ENCODE results near the gene SOX18.
"Not testable (repeated sequence)": the region's sequence is repeated elsewhere in the genome, so short reads cannot be mapped to it uniquely, and the experiment has no call there.

Gene SOX18

DNA sequence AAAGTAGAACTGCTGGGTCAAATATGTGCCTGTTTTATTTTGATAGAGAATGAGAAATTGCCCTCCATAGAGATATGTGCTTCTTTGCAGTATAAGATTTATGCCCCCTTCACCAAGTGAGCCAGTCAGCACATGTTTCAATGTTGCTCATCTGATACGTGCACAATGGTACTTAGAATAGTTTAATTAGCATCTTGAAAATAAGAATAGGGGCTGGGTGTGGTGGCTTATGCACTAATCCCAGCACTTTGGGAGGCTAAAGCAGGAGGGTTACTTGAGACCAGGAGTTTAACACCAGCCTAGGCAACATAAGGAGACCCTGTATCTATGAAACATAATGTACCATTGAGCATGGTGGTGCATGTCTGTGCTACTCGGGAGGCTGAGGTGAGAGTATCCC lies 33.8 kb downstream of the SOX18 start:
- DNase-seq = no peak

DNA sequence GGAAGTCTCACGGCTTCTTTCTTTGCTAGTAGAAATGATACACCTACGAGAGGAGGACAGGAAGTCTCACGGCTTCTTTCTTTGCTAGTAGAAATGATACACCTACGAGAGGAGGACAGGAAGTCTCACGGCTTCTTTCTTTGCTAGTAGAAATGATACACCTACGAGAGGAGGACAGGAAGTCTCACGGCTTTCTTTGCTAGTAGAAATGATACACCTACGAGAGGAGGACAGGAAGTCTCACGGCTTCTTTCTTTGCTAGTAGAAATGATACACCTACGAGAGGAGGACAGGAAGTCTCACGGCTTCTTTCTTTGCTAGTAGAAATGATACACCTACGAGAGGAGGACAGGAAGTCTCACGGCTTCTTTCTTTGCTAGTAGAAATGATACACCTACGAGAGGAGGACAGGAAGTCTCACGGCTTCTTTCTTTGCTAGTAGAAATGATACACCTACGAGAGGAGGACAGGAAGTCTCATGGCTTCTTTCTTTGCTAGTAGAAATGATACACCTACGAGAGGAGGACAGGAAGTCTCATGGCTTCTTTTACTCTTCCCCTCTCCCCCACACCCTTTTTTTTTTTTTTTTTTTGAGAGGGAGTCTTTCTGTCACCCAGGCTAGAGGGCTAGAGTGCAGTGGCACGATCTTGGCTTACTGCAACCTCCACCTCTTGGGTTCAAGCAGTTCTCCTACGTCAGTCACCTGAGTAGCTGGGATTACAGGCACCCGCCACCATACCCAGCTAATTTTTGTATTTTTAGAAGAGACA lies 36.9 kb downstream of the SOX18 start:
- DNase-seq = not testable (repeated sequence)

DNA sequence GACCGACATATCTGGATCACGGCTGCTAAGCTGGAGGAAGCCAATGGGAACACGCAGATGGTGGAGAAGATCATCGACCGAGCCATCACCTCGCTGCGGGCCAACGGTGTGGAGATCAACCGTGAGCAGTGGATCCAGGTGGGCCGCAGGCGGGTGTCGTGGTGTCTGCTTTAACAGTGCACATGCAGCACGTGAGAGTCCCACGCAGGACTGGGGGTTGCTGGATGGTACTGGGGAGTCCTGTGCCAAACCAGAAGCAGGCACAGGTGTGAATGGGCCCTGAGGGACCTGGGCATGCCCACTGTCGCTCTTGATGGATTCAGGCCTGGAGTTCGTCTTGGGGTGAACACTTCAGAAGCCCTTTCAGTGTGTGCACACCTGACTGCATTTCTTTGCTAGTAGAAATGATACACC lies 38.1 kb downstream of the SOX18 start:
- no peak for DNase-seq

DNA sequence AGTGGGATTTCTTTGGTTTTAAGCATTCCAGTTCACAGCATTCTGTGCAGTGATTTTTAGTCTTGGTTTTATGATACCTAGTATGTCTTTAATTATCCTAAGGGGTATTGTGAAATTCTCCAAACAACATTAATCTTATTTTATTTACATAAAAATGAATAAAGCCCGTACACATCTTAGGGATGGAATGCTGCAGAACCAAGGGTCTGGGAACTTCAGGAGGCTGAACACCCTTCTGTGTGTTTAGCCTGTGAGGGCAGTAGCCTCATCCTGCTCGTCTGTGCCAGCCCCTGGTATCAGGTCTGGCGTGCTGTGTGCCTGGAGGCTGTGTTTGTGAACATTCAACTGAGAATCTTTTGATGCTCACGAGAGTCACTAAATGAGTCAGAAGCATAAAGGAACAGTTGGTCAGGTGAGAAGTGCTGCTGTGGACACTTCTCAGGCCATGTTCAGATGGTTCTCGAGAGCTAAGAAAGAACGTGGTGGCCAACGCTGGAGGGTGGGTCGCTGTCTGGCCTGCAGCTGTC lies 38.7 kb downstream of the SOX18 start:
- DNase-seq = no peak

DNA sequence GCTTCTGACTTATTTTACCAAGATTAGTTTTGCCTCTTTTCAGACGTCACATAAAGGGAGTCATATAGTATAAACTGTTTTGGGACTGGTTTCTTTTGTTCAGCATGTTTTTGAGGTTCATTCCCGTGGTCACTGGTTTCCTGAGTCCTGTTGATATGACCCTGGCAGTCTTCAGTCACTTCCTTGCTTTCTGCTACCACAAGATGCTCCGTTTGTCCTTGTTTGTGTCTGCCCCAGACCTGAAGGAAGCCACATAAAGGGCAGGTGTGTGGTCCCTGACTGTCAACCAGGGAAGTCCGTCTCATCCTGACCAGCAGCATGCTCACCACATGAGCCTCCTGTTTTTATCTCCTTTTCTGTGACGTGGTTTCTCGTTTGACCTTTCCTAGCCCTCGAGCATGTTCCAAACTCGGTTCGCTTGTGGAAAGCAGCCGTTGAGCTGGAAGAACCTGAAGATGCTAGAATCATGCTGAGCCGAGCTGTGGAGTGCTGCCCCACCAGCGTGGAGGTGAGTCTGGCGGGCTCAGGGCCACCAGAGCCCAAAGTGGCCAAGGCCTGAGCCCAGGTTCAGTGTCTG lies 39.5 kb downstream of the SOX18 start:
- DNase-seq = no peak

DNA sequence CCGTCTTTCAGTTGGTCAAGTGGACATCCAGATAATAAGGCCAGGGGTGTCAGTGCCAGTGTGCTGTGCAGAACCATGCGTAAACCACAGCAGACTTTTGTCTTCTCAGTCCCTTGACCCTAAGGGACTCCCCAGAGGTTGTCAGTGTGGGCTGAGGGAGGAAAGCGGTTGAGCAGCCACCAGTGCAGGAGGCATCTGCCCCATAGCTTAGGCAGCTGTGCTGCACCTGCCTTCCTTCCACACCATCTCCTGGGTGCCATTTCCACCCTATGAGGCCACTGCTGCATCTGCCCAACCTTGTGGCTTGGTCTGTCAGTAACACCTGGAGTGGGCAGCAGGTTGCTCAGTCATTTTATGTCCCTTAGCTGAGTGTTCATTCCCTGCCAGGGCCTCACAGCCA lies 42.5 kb downstream of the SOX18 start:
- DNase-seq = no peak

DNA sequence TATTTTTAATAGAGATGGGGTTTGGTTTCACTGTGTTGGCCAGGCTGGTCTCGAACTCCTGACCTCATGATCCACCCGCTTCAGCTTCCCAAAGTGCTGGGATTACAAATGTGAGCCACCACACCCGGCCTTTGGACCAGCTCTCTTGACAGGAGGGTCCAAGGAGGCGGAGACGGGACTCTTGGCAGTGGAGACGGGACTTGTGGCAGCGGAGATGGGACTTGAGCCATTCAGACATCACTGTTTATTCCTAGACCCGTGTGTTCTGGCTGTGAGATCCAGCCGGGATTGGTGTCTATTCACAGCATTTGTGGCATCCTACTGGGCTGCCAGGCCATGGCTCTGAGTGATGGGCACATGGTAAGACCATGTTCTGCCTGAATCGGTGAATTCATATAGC lies 42.9 kb downstream of the SOX18 start:
- no peak for DNase-seq

DNA sequence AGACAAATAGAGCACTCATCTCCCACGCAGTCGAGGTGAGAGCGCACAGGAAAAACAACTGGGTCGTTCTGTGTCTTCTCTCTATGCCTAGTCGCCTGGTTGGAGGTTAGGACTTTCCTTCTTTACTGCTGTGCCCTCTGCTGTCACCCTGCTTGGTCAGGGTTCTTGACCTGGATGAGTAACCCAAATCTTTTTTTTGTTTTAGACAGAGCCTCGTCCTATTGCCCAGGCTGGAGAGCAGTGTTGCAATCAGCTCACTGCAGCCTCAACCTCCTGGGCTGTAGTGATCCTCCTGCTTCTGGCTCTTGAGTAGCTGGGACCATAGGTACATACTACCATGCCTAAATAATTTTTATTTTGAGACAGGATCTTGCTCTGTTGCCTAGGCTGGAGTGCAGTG lies 44.0 kb downstream of the SOX18 start:
- no peak for DNase-seq

DNA sequence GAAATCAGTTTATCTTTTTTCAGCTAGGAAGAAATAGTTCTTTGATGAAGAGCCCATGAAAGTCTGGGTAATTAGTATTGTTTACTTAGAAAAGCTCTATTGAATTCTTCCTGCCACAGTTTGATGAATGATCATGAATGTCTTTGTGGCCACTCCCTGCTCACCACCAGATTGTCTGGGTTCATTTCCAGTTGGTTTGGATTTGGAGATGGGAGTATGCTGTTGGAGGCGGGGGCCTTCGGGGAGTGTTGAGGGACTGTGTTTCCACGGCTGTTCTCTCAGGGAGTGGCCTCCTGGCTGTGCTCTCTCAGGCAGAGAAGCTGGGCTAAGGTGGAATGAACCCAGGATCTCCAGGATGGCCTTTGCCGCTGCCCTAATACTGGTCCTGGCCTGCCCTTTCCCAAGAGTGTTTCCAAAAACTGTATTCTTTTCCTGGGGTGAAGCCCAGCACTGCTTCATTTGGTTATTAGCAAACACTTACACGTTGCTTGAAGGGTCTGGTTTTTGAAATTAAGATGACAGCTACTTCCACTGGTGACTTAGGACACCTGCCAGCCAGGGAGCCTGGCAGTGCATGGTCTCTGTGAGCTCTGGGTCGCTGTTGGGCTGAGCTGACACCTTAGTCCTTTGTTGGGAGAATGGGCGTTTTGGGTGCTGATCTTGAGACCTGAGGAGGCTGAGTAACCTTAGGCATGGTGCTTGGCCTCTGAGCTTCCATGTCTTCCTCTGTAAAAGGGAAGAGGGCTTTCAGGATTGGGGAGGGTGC lies 45.3 kb downstream of the SOX18 start:
- DNase-seq = no peak

DNA sequence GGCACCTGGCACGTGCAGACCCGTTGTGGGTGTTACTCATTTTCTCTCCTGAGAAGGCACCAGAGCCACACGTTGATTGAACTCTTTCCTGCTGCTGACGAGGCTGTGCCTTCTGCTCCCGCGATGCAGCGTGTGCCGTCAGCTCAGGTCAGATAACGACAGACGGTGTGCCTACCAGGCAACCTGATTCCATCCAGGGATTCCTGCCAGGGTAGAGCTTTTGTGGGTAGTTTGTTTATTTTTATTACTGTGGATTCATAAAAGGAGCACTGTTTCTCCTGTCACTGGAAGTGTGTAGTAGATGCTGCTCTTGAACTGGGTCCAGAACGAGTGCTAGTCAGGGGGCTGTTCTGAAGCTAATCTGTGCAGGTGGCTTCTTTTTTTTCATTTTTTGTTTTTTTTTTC lies 47.8 kb downstream of the SOX18 start:
- peak; percentile 95 for DNase-seq

DNA sequence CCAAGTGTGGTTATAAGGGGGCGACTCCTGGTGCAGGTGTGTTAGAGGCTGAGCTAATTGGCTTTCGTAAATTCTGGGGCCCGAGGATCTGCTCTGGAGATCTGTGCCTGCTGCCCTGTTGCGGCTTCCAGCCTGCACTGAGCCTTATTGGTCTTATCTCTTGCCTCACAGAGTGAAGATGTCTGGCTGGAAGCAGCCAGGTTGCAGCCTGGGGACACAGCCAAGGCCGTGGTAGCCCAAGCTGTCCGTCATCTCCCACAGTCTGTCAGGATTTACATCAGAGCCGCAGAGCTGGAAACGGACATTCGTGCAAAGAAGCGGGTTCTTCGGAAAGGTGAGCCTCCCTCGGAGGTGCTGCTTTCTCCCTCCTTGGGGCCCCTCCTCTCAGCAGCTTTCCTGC lies 48.5 kb downstream of the SOX18 start:
- no peak for DNase-seq

Measured in NCI-H1694 treated with DMSO at 0.1 percent for 48 hours (cell line).